ENCODE results near the gene PXK.

GRCh38 chr3:58421004-58421403 lies 88.3 kb downstream of the PXK start:
- TF ChIP-seq, protein P1, sequence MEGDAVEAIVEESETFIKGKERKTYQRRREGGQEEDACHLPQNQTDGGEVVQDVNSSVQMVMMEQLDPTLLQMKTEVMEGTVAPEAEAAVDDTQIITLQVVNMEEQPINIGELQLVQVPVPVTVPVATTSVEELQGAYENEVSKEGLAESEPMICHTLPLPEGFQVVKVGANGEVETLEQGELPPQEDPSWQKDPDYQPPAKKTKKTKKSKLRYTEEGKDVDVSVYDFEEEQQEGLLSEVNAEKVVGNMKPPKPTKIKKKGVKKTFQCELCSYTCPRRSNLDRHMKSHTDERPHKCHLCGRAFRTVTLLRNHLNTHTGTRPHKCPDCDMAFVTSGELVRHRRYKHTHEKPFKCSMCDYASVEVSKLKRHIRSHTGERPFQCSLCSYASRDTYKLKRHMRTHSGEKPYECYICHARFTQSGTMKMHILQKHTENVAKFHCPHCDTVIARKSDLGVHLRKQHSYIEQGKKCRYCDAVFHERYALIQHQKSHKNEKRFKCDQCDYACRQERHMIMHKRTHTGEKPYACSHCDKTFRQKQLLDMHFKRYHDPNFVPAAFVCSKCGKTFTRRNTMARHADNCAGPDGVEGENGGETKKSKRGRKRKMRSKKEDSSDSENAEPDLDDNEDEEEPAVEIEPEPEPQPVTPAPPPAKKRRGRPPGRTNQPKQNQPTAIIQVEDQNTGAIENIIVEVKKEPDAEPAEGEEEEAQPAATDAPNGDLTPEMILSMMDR (IDR thresholded peaks at IDR 0.05; ENCODE audit: low read depth, low read length) = no peak
- TF ChIP-seq POLR2A (IDR thresholded peaks at IDR 0.05; ENCODE audit: extremely low read depth, insufficient read length) = no peak
- TF ChIP-seq, protein P2, sequence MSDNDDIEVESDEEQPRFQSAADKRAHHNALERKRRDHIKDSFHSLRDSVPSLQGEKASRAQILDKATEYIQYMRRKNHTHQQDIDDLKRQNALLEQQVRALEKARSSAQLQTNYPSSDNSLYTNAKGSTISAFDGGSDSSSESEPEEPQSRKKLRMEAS (IDR thresholded peaks at IDR 0.05; ENCODE audit: low read depth, low read length) = no peak
